Kidney glomerular epithelial cell (primary cell): ENCODE measurements around the gene APOC4.
A peak's percentile ranks its signal among the peaks of the same experiment; 100 is the strongest.
"Not testable (repeated sequence)": the region's sequence is repeated elsewhere in the genome, so short reads cannot be mapped to it uniquely, and the experiment has no call there.

Experiments
- DNase-seq: peaks from one replicate; lab custom pipeline; 2025; lab: John Stamatoyannopoulos, UW

APOC4 gene, protein sequence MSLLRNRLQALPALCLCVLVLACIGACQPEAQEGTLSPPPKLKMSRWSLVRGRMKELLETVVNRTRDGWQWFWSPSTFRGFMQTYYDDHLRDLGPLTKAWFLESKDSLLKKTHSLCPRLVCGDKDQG

DNA sequence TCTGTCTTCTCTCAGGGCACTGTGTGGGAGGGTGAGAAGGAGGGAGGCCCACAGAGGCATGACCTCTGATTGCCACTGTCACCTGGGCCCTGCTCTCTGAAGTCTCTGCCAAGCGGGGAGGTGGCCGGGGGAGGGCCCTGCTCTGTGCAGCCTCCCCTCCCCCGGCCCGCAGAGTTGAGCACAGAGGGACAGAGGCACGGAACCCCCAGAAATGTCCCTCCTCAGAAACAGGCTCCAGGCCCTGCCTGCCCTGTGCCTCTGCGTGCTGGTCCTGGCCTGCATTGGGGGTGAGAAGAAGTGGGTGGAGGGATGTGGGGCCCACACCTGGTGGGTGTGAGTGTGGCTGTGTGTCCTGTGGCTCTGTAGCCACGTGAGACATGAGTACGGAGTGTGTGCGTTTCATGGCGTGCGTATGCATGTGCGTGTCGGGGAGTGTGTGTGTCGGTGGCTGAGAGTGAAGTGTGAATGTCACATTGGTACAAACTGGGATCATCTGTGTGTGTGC lies at the start of gene APOC4:
Gene APOC4, plus strand, starts transcription at position 171 of the 505 bp plus-strand sequence. Its CDS starts 41 bp downstream, at position 212.
- DNase-seq, result no peak

DNA sequence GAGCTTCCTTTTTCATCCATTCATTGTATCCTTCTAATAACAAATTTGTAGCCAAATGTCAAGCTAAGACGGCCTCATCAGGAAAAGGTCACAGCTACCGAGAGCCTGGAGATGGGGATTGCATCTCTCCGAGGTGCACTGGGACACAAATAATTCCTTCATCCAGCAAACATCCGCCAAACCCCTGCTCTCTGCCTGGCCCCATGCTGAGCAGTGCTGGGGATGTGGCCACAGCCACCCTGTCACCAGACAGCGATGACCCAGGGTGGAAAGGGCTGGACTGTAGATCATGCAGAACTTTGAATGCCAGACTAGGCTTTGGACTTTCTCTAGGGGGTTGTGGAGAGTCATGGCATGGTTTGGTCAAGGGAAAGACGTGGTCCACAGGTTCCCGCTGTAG lies 49.1 kb upstream of the APOC4 start:
- no peak for DNase-seq

DNA sequence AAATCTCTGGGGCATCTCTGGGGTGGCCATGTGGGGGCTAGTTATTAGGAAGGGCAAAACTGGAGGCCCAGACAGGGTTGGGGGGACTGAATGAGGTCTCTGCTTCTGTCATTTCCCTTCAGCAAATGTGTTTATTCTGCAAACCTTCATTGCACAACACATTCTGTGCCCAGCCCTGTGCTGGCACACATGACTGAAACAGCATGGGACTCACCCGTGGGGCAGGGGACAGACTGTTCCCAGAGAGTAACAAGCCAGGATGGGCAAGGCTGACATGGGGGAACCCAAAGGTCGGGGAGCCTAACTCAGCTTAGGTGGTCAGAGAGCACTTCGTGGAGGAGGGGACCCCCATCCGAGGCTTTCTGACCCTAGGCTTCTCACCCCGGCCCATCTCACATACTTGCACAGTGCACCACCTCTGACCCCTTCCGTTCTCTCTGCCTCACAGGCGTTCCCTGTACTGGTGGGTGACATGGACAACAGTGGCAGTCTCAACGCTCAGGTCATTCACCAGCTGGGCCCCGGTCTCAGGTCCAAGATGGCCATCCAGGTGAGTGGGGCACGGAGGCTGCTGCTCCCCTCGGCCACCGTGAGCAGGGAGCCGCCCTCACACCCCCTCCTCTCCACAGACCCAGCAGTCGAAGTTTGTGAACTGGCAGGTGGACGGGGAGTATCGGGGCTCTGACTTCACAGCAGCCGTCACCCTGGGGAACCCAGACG lies 48.5 kb upstream of the APOC4 start:
- DNase-seq, result no peak

DNA sequence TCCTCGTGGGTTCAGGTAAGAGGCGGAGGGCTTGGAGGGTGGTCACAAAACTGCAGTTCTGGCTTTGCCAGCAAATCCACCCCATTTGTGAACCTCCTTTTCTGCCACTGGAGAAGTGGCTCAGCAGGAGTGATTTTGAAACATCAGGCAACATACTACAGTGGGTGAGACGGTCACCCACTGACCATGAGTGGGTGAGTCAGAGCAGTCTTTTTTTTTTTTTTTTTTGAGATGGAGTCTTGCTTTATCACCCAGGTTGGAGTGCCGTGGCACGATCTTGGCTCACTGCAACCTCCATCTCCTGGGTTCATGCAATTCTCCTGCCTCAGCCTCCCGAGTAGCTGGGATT lies 48.0 kb upstream of the APOC4 start:
- no peak for DNase-seq

DNA sequence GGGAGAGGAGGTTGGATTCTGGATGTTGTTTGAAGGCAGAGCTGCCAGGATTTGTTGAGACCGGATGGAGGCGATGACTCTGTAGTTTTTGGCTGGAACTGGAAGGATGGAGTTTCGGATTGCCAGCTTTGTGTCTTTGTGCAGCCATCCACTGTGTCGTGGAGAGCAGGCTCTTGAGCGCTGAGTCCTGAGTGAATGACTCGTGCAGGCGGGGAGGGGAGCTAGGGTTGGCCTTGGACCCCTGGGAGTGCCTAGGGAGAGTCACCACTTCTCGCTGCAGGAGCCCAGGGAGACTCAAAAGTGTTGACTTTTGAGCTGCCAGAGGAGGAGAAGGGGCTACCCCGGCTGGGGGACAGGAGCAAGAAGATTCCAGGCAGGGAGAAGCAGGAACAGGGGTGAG lies 47.1 kb upstream of the APOC4 start:
- DNase-seq, result no peak

DNA sequence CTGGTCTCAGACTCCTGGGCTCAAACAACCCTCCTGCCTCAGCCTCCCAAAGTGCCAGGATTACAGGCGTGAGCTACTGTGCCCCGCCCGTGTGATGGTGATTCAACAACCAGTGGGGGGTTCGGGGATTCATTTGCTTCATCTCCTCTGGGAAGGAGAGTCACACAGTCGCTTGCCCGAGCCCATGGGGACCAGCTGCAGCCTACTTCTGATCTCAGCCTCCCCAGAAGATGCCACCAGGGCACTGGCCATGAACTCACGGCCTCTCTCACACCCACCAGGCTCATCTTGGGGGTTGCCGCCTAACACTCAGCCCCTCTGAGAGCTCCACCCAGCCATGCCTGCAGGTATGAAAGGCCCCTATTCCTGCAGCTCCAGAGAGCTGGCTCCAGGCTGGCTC lies 44.2 kb upstream of the APOC4 start:
- no peak for DNase-seq

DNA sequence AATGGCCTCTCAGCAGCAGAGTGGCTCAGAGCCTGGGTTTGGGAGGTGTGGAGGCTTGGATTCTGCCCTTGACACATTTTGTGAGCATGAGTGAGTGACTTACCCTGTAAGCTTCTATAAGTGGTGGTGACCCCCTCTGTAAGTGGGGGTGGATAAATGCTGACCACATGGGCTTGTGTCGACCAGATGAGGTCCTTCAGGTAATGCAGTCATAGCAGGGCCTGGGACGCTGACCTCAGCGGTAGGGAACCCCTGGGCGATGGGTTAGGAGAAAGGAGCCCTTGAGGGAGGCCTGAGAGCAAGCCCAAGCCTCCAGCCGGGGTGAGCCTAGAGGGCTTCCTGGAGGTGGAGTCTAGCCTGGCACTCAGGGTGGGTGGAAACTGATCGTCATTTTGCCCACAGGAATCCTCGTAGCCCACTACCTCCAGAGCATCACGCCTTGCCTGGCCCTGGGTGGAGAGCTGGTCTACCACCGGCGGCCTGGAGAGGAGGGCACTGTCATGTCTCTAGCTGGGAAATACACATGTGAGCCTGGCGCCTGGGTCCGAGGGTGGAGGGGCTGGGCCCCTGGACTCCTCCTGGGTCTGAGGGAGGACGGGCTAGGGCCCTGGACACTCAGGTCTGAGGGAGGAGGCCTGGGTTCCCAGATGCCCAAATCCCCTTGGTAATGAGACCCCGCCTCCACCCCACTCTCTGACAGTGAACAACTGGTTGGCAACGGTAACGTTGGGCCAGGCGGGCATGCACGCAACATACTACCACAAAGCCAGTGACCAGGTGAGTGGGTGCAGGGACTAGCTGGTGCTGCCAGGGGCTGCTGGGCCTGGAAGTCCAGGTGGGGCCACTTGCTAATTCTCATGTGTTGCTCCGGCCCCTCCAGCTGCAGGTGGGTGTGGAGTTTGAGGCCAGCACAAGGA lies 41.5 kb upstream of the APOC4 start:
- DNase-seq, result no peak

DNA sequence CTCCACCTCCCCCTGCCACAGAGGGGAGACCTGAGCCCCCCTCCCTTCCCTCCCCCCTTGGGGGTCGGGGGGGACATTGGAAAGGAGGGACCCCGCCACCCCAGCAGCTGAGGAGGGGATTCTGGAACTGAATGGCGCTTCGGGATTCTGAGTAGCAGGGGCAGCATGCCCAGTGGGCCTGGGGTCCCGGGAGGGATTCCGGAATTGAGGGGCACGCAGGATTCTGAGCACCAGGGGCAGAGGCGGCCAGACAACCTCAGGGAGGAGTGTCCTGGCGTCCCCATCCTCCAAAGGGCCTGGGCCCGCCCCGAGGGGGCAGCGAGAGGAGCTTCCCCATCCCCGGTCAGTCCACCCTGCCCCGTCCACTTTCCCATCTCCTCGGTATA lies 38.8 kb upstream of the APOC4 start:
- DNase-seq, result no peak

DNA sequence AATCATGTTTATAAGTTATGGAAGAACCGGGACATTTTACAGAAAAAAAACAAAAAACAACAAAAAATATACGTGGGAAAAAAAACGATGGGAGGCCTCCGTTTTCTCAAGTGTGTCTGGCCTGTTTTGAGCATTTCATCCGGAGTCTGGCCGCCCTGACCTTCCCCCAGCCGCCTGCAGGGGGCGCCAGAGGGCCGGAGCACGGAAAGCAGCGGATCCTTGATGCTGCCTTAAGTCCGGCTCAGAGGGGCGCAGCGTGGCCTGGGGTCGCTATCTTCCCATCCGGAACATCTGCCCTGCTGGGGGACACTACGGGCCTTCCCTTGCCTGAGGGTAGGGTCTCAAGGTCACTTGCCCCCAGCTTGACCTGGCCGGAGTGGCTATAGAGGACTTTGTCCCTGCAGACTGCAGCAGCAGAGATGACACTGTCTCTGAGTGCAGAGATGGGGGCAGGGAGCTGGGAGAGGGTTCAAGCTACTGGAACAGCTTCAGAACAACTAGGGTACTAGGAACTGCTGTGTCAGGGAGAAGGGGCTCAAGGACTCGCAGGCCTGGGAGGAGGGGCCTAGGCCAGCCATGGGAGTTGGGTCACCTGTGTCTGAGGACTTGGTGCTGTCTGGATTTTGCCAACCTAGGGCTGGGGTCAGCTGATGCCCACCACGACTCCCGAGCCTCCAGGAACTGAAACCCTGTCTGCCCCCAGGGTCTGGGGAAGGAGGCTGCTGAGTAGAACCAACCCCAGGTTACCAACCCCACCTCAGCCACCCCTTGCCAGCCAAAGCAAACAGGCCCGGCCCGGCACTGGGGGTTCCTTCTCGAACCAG lies 38.2 kb upstream of the APOC4 start:
- peak; percentile 20 for DNase-seq

DNA sequence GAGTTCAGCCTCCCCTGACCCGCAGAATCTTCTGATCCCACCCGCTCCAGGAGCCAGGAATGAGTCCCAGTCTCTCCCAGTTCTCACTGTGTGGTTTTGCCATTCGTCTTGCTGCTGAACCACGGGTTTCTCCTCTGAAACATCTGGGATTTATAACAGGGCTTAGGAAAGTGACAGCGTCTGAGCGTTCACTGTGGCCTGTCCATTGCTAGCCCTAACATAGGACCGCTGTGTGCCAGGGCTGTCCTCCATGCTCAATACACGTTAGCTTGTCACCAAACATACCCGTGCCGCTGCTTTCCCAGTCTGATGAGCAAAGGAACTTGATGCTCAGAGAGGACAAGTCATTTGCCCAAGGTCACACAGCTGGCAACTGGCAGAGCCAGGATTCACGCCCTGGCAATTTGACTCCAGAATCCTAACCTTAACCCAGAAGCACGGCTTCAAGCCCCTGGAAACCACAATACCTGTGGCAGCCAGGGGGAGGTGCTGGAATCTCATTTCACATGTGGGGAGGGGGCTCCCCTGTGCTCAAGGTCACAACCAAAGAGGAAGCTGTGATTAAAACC lies 37.5 kb upstream of the APOC4 start:
- no peak for DNase-seq

DNA sequence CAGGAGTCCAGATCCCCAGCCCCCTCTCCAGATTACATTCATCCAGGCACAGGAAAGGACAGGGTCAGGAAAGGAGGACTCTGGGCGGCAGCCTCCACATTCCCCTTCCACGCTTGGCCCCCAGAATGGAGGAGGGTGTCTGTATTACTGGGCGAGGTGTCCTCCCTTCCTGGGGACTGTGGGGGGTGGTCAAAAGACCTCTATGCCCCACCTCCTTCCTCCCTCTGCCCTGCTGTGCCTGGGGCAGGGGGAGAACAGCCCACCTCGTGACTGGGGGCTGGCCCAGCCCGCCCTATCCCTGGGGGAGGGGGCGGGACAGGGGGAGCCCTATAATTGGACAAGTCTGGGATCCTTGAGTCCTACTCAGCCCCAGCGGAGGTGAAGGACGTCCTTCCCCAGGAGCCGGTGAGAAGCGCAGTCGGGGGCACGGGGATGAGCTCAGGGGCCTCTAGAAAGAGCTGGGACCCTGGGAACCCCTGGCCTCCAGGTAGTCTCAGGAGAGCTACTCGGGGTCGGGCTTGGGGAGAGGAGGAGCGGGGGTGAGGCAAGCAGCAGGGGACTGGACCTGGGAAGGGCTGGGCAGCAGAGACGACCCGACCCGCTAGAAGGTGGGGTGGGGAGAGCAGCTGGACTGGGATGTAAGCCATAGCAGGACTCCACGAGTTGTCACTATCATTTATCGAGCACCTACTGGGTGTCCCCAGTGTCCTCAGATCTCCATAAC lies 36.4 kb upstream of the APOC4 start, which contains the start of gene APOE:
Gene APOE, plus strand, starts transcription at position 360 of the 724 bp plus-strand sequence. CDS start 829 bp downstream, outside the sequence.
- DNase-seq, result no peak

DNA sequence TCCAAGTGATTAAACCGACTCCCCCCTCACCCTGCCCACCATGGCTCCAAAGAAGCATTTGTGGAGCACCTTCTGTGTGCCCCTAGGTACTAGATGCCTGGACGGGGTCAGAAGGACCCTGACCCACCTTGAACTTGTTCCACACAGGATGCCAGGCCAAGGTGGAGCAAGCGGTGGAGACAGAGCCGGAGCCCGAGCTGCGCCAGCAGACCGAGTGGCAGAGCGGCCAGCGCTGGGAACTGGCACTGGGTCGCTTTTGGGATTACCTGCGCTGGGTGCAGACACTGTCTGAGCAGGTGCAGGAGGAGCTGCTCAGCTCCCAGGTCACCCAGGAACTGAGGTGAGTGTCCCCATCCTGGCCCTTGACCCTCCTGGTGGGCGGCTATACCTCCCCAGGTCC lies 34.4 kb upstream of the APOC4 start:
- no peak for DNase-seq

DNA sequence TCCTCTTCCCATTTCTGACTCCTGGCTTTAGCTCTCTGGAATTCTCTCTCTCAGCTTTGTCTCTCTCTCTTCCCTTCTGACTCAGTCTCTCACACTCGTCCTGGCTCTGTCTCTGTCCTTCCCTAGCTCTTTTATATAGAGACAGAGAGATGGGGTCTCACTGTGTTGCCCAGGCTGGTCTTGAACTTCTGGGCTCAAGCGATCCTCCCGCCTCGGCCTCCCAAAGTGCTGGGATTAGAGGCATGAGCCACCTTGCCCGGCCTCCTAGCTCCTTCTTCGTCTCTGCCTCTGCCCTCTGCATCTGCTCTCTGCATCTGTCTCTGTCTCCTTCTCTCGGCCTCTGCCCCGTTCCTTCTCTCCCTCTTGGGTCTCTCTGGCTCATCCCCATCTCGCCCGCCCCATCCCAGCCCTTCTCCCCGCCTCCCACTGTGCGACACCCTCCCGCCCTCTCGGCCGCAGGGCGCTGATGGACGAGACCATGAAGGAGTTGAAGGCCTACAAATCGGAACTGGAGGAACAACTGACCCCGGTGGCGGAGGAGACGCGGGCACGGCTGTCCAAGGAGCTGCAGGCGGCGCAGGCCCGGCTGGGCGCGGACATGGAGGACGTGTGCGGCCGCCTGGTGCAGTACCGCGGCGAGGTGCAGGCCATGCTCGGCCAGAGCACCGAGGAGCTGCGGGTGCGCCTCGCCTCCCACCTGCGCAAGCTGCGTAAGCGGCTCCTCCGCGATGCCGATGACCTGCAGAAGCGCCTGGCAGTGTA lies 33.8 kb upstream of the APOC4 start:
- no peak for DNase-seq

DNA sequence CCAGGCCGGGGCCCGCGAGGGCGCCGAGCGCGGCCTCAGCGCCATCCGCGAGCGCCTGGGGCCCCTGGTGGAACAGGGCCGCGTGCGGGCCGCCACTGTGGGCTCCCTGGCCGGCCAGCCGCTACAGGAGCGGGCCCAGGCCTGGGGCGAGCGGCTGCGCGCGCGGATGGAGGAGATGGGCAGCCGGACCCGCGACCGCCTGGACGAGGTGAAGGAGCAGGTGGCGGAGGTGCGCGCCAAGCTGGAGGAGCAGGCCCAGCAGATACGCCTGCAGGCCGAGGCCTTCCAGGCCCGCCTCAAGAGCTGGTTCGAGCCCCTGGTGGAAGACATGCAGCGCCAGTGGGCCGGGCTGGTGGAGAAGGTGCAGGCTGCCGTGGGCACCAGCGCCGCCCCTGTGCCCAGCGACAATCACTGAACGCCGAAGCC lies 33.2 kb upstream of the APOC4 start:
- no peak for DNase-seq

DNA sequence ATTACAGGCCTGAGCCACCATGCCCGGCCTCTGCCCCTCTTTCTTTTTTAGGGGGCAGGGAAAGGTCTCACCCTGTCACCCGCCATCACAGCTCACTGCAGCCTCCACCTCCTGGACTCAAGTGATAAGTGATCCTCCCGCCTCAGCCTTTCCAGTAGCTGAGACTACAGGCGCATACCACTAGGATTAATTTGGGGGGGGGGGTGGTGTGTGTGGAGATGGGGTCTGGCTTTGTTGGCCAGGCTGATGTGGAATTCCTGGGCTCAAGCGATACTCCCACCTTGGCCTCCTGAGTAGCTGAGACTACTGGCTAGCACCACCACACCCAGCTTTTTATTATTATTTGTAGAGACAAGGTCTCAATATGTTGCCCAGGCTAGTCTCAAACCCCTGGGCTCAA lies 32.3 kb upstream of the APOC4 start:
- DNase-seq, result no peak

DNA sequence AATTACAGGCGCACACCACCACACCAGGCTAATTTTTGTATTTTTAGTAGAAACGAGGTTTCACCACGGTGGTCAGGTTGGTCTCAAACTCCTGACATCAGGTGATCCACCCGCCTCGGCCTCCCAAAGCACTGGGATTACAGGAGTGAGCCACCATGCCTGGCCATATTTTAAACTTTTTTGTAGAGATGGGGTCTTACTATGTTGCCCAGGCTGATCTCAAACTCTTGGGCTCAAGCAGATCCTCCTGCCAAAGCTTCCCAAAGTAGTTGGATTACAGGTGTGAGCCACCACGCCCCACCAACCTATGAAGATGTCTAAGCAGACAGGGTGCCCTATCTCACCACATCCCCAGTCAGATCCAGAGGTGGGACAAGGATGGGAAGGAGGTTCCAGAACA lies 30.1 kb upstream of the APOC4 start:
- DNase-seq, result not testable (repeated sequence)

DNA sequence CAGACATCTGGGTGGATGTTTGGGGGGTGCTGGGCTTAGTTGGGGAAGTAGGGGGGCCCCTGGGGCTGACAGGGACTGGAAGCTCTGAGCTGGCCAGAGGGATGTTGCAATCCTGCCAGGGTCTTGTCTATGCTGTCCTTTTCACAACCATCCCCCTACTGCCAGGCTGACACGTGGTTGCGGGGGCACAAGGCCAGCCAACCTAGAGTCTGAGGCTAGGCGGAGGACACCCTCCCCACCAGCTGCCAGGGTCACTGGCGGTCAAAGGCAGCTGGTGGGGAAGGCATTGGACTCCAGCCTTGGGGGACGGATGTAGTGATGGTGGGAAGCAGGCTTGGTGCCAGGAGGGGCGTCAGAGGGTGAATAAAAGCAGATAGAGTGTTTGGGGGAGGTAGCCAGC lies 29.2 kb upstream of the APOC4 start:
- DNase-seq, result no peak

DNA sequence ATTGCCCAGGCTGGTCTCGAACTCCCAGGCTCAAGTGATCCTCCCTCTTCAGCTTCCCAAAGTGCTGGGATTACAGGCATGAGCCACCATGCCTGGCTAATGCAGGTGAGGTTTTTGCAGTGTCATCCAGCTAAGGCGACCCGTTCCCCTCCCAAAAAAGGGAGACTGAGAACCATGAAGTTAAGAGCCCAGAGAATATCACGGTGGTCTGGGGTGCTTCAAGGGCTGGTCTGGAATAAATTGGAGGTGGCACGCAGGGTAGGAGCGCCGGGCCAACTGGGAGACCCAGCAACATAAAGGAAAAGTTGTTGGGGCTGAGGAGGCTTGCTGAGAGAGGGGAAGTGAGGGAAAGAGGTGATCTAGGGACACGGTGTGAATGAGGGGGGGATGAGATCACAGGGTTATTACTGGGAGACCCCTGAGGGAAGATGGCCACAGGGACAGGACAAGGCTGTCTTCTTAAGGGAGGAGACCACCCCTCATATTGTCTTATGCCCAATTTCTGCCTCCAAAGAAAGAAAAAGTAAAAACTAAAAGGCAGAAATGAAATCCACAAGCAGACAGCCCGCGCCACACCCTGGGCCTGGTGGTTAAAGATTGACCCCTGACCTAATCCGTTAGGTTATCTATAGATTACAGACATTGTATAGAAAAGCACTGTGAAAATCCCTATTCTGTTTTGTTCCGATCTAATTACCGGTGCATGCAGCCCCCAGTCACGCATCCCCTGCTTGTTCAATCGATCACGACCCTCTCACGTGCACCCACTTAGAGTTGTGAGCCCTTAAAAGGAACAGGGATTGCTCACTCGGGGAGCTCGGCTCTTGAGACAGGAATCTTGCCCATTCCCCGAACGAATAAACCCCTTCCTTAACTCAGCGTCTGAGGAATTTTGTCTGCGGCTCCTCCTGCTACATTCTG lies 28.3 kb upstream of the APOC4 start:
- not testable (repeated sequence) for DNase-seq
